Thymus (tissue), 11 donors: ENCODE data around the gene MEIOC. TPM values are rescaled to one million over a fixed set of nuclear protein-coding genes. Genes with fewer than 3 reads are reported as not detected.
A peak's percentile ranks its signal among the peaks of the same experiment; 100 is the strongest.
"Not testable (repeated sequence)": the region's sequence is repeated elsewhere in the genome, so short reads cannot be mapped to it uniquely, and the experiment has no call there.

ENCODE experiments used
- DNase-seq, 9 donors: peaks; one replicate each; pipeline ENCODE4 v3.0.0-alpha.2; 2013; ENCODE audit warnings: low spot score in 9 of 9, low read depth in 6 of 9, missing footprints in 1 of 9
- H3K27ac ChIP-seq, 2 donors: one replicate each; pipeline ENCODE4 v1.5.1; 2013; ENCODE audit warnings: control low read depth in 1 of 2, low read depth in 1 of 2, low read length in 1 of 2, mild to moderate bottlenecking in 1 of 2, moderate library complexity in 1 of 2
- H3K27me3 ChIP-seq, 2 donors: one replicate each; pipeline ENCODE4 v1.5.1; 2013; ENCODE audit warnings: low read length in 1 of 2; ENCODE audit not compliant: control insufficient read depth in 2 of 2, insufficient read depth in 1 of 2
- H3K36me3 ChIP-seq, 2 donors: one replicate each; pipeline ENCODE4 v1.5.1; 2013; ENCODE audit warnings: low read length in 1 of 2, mild to moderate bottlenecking in 1 of 2, moderate library complexity in 1 of 2; ENCODE audit not compliant: control insufficient read depth in 2 of 2, insufficient read depth in 2 of 2
- H3K4me1 ChIP-seq, 2 donors: one replicate each; pipeline ENCODE4 v1.5.1; 2013; ENCODE audit warnings: low read length in 2 of 2; ENCODE audit not compliant: control insufficient read depth in 2 of 2, insufficient read depth in 2 of 2
- H3K4me3 ChIP-seq, 2 donors: one replicate each; pipeline ENCODE4 v1.5.1; 2013; ENCODE audit warnings: low read length in 2 of 2, control low read depth in 1 of 2, mild to moderate bottlenecking in 1 of 2
- H3K9me3 ChIP-seq, 2 donors: one replicate each; pipeline ENCODE4 v1.5.1; 2013; ENCODE audit warnings: low read length in 1 of 2, mild to moderate bottlenecking in 1 of 2; ENCODE audit not compliant: control insufficient read depth in 2 of 2, insufficient read depth in 1 of 2
- WGBS: extraction: QIAGEN DNeasy Blood & Tissue Kit; methylation state at CpG from one replicate; pipeline ENCODE4 v1.1.7; 2013; 5-methylcytosine and 5-hydroxymethylcytosine counted together
- polyA plus RNA-seq: library from polyadenylated mRNA; stranded (reverse); fragments of 200-250 nt; gene quantifications from one replicate; pipeline ENCODE4 v1.2.3, GENCODE V29; 2013
- total RNA-seq: library from RNA; stranded (reverse); fragments of 120-200 nt; gene quantifications from one replicate; pipeline ENCODE4 v1.2.4, GENCODE V29; 2013
- donor health status: healthy.

The MEIOC gene
- total and polyA plus RNA-seq, 2 donors = 0.05 to 0.09 TPM

DNA sequence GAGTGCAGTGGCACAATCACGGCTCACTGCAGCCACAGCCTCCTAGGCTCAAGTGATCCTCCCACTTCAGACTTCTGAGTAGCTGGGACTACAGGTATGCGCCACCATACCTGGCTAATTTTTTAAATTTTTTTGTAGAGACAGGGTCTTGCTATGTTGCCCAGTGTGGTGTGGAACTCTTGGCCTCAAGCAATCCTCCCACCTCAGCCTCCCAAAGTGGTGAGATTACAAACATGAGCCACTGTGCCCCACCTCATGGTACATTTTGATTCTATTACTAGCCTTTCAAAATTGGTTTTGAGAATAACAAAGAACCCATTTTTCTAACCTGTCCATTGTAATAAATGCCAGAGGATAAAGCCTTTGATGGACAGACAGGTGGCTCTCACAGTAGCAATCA, 31.9 kb downstream of the MEIOC start:
- no peak overlapping the region for H3K4me3 ChIP-seq
- H3K4me1 ChIP-seq = peaks cover 9 to 14% of the 10 kb centered on the region in 2 donors
- 96% methylated on average over 2 of the region's 2 CpGs for WGBS
- no peaks in the 10 kb centered on the region for H3K27me3 ChIP-seq
- DNase-seq = no peak
- no peaks in the 10 kb centered on the region for H3K9me3 ChIP-seq
- H3K27ac ChIP-seq = no peak overlapping the region
- peaks cover 6 to 13% of the 10 kb centered on the region in 2 donors for H3K36me3 ChIP-seq

DNA sequence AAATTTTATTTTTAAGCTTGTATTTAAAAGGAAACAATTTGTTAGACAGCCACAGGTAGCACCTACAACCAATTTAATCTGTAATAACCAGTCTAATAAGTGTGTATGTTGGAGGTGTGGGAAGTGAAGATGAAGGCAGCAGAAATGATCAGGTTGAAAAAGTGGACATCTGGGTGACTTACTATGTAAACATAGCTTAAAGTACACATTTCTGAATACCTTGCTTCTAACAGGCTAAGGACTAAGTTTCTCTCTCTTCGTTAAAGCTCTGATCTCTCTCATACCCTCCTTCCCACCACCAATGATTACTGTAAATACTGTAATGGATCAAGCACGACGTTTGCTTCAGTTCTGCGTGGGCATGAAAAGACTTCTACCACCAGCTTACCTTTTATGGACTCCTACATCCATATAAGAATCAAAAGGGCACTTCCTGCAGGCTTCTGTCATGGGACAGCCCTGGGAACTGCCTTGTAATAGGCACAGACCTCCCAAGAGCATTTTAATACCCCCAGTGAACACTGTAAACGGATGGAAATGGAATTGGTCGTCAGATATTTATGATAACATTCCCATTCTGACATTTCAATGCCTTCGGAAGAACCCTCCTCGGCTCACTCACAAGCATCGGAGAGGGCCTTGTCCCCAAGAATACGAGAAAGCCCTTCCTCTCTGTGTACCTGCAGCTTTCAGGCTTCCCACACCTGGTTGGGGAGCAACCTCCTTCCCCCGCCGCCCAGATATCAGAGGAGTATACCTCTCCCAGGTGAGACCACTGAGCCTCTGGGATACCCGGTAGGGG, 32.6 kb downstream of the MEIOC start:
- Histone ChIP-seq H3K36me3 (peaks cover under 1 to 7% of the 10 kb centered on the region in 2 donors), H3K4me3 (peak overlapping the region; percentile 65 to 85), H3K4me1 (peaks cover 9 to 14% of the 10 kb centered on the region in 2 donors), H3K9me3 (no peaks in the 10 kb centered on the region), H3K27ac (peak overlapping the region in 1 of 2 donors; percentile 81), H3K27me3 (no peaks in the 10 kb centered on the region)
- DNase-seq = no peak
- 4% methylated on average over 13 of the region's 13 CpGs for WGBS

DNA sequence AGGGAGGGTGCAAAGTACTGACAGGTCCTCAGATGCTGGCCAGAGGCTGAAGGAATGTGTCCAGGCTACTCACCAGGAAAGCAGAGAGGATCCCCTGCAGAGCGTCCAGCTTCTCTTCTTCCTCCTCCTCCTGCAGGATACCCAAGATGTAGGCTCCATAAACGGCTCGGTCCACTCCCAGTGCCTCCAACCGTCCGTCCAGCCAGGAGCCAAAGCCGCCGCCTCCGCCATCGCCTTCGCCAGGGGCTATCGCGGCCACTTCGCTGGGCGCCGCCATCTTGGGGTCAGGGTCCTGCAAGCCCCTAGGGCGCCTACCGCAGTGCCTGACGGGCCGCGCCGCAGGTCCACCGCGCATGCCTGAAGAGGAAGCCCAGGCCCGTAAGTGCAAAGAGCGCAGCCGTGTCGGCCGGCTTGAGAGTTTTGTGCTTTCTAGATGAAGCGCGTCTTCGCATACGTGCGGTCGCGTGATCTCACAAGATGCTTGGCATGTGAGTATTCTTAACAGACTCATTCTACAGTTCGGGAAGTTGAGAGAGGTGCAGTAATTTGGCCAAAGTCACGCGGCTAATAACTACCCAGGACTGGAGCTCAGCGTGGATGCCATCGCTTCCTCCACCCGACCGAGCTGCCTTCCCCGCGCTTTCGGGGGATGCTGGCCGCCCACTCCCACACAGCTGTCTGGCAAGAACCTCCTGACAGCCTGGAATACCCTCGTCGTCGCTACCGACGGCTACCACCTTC, 33.4 kb downstream of the MEIOC start, which contains the start of gene CCDC43:
Gene CCDC43 (minus strand): TSS at position 300 of the 741 bp plus-strand sequence. CDS start 23 bp downstream, at position 277.
- peak; percentile 77 to 95 (median 87) for DNase-seq
- H3K36me3 ChIP-seq = peaks cover 0 to 4% of the 10 kb centered on the region in 2 donors
- peak within 1 kb of the TSS; percentile 81 to 85 for H3K27ac ChIP-seq
- peaks cover 9 to 14% of the 10 kb centered on the region in 2 donors for H3K4me1 ChIP-seq
- no peaks in the 10 kb centered on the region for H3K9me3 ChIP-seq
- no peaks in the 10 kb centered on the region for H3K27me3 ChIP-seq
- under 1% methylated on average over 51 of the region's 51 CpGs for WGBS
- H3K4me3 ChIP-seq = peak within 1 kb of the TSS; percentile 65 to 85

DNA sequence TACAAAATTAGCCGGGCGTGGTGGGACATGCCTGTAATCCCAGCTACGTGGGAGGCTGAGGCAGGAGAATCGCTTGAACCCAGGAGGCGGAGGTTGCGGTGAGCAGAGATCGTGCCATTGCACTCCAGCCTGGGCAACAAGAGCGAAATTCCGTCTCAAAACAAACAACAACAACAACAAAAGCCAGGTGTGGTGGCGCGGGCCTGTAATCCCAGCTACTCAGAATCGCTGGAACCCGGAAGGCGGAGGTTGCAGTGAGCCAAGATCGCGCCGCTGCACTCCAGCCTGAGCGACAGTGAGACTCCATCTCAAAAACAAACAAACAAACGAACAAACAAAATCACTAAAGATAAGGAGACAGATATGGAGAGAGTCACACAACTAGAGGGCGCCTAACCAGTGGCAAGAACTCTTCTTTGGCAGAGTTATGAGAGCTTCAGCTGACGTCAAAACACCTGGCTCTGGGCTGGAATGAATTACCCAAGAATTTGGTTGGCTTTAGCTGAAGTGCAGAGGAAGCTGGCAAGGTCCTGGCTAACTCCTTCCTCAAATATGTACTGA, 34.6 kb downstream of the MEIOC start:
- peak in 4 of 9 donors; percentile 12 to 55 (median 20) for DNase-seq
- 91% methylated on average over 21 of the region's 21 CpGs for WGBS
- not testable (repeated sequence) for H3K4me3 ChIP-seq, H3K27ac ChIP-seq, H3K36me3 ChIP-seq, H3K27me3 ChIP-seq, H3K9me3 ChIP-seq
- H3K4me1 ChIP-seq = peaks cover 9 to 14% of the 10 kb centered on the region in 2 donors

DNA sequence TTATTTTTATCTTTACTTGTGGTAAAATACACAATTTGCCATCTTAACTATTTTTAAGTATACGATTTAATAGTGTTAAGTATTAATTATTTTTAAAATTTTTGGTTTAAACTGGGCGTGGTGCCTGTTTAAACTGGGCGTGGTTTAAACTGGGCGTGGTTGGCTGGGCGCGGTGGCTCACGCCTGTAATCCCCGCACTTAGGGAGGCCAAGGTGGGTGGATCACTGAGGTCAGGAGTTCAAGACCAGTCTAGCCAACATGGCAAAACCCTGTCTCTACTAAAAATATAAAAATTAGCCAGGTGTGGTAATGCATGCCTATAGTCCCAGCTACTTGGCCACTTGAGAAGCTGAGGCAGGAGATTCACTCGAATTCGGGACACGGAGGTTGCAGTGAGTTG, 37.3 kb downstream of the MEIOC start:
- DNase-seq = no peak
- H3K9me3 ChIP-seq = no peaks in the 10 kb centered on the region
- H3K4me3 ChIP-seq = no peak overlapping the region
- peaks cover 8 to 14% of the 10 kb centered on the region in 2 donors for H3K4me1 ChIP-seq
- H3K36me3 ChIP-seq = no peaks in the 10 kb centered on the region
- H3K27me3 ChIP-seq = no peaks in the 10 kb centered on the region
- WGBS = 89% methylated on average over 11 of the region's 11 CpGs
- no peak overlapping the region for H3K27ac ChIP-seq

DNA sequence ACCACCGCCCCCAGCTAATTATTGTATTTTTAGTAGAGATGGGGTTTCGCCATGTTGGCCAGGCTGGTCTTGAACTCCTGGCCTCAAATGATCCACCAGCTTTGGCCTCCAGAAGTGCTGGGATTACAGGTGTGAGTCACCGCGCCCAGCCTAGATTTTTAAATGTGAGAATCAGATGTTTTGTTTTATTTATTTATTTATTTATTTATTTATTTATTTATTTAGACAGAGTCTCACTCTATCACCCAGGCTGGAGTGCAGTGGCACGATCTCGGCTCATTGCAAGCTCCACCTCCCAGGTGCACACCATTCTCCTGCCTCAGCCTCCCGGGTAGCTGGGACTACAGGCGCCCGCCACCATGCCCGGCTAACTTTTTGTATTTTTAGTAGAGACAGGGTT, 44.0 kb downstream of the MEIOC start:
- H3K4me3 ChIP-seq, H3K36me3 ChIP-seq, H3K9me3 ChIP-seq, H3K27me3 ChIP-seq, DNase-seq, H3K27ac ChIP-seq, H3K4me1 ChIP-seq: not testable (repeated sequence)
- 96% methylated on average over 10 of the region's 10 CpGs for WGBS

DNA sequence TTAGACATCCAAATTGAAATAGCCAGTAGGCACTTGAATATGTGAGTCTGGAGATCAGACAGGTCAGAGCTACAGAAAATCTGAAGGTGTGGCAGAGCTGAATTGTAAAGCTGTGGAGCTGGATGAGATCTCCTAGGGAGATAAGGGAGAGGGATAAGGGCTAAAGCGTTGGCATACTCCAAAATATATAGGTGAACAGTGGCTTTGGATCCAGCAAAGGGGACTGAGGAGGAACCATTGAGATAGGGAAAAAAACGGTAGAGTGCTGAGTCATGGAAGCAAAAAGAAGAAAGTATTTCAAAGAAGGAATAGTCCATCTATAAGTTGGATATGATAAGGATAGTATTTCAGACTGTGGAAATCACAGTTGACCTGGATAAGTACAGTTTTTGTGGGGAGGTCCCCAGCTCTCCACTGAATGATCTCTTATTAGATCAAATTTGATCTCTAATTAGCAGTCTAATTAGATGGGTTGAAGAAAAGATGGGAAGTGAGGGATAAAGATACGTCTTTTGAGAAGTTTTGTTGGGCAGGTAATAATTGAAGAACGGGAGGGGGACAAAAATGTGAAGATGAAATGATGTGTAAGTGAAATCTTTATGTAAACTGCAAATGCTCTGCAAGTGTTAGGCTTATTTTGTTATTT, 51.6 kb downstream of the MEIOC start:
- WGBS = 24% methylated on average over 4 of the region's 4 CpGs
- Histone ChIP-seq H3K27me3 (no peaks in the 10 kb centered on the region), H3K27ac (no peak overlapping the region), H3K9me3 (no peaks in the 10 kb centered on the region), H3K4me3 (peak overlapping the region; percentile 79 to 99), H3K36me3 (no peaks in the 10 kb centered on the region), H3K4me1 (peaks cover 5 to 15% of the 10 kb centered on the region in 2 donors)
- no peak for DNase-seq

DNA sequence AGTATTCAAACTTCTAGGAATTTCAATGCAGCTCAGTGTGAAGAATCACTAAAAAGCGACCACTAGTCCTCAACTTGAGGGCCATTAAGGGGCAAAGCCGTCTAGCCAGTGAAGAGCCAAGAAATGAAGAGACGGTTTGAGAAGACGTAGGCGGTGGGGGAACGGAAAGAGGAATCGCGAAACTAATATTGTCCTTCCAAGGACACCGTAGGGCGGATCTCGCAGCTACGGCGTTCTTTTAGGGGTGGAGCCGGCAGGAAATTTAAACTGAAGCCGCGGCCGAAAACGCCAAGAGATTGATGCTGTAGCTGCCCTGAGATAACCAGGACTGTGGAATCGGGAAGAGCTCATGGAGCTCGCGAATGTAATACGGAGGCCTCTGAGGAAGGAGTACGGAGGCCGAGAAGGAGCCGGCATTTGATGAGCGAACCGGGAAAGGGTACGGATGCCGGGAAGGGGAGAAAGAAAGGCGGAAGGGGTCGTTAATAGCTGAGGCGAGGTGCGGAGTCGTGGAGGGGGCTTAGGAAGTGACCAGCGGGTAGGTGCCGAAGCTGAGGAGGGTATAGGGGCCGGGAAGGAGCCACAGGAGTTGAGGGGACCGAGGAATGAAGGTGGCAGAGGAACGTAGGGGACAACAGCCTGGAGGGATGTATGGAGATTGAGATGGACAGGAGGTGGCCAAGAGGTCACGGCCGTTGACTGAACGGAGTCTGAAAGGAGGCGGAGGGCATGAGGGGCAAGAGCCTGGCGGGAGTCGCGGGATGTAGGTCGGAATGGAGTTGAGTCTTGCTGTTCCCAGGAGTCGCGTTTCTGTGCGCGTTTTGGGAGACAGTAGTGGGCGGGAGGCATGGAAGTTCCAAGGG, 52.4 kb downstream of the MEIOC start, which contains the start of gene DBF4B:
Gene DBF4B (plus strand): TSS at position 265 of the 863 bp plus-strand sequence. CDS start 156 bp downstream, at position 421.
- peaks cover 5 to 15% of the 10 kb centered on the region in 2 donors for H3K4me1 ChIP-seq
- peak within 1 kb of the TSS; percentile 3 to 77 for H3K27ac ChIP-seq
- H3K36me3 ChIP-seq = no peaks in the 10 kb centered on the region
- H3K27me3 ChIP-seq = no peaks in the 10 kb centered on the region
- peak within 1 kb of the TSS; percentile 79 to 99 for H3K4me3 ChIP-seq
- WGBS = under 1% methylated on average over 52 of the region's 52 CpGs
- no peaks in the 10 kb centered on the region for H3K9me3 ChIP-seq
- peak; percentile 84 to 98 (median 93) for DNase-seq
